VCaP (cell line): ENCODE measurements around the gene KAT8.
"Not testable (repeated sequence)": the region's sequence is repeated elsewhere in the genome, so short reads cannot be mapped to it uniquely, and the experiment has no call there.

ENCODE experiments used
- H3K27ac ChIP-seq: fragments of 450-650 bp; 2 replicates; pipeline ENCODE4 v1.5.1; 2017
- TF ChIP-seq, protein P1 (sequence below): fragments of 450-650 bp; conservative IDR thresholded peaks from 2 replicates; pipeline ENCODE4 v1.5.1; 2017; ENCODE audit warnings: mild to moderate bottlenecking, moderate library complexity

The KAT8 gene

DNA sequence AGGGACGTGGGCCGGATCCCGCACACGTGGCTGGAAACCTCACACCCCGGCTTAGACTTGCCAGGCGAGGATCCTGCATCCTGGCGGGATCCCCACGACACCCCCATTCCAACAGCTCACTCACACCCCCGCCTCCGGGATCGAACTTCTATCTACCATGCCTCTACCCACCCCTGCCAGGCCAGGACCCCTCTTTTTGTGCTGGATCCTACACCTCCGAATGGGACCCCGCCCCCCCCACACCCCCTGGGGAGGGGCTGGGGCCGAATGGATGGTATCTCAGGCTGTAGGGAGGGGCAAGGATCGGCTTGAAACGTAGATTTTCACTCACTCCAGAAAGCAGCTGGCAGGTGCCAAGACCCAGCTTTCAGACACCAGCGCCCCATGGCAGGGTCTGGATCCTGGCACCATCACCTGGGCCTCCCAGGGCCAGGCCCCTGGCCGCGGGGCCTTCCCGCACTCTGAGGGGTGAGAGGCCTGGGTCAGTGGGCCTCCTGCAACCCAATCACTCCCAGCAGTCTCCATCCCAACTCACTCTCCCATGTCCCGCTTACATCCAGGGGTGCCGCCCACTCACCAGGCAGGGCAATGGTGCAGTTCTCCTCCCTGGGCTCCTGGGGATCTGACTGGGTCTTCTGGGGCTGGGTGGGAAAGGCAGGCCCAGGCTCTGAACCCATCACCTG lies 25.7 kb downstream of the KAT8 start:
- H3K27ac ChIP-seq: peak overlapping the region; percentile 73
- TF ChIP-seq, protein P1, sequence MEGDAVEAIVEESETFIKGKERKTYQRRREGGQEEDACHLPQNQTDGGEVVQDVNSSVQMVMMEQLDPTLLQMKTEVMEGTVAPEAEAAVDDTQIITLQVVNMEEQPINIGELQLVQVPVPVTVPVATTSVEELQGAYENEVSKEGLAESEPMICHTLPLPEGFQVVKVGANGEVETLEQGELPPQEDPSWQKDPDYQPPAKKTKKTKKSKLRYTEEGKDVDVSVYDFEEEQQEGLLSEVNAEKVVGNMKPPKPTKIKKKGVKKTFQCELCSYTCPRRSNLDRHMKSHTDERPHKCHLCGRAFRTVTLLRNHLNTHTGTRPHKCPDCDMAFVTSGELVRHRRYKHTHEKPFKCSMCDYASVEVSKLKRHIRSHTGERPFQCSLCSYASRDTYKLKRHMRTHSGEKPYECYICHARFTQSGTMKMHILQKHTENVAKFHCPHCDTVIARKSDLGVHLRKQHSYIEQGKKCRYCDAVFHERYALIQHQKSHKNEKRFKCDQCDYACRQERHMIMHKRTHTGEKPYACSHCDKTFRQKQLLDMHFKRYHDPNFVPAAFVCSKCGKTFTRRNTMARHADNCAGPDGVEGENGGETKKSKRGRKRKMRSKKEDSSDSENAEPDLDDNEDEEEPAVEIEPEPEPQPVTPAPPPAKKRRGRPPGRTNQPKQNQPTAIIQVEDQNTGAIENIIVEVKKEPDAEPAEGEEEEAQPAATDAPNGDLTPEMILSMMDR: no peak

DNA sequence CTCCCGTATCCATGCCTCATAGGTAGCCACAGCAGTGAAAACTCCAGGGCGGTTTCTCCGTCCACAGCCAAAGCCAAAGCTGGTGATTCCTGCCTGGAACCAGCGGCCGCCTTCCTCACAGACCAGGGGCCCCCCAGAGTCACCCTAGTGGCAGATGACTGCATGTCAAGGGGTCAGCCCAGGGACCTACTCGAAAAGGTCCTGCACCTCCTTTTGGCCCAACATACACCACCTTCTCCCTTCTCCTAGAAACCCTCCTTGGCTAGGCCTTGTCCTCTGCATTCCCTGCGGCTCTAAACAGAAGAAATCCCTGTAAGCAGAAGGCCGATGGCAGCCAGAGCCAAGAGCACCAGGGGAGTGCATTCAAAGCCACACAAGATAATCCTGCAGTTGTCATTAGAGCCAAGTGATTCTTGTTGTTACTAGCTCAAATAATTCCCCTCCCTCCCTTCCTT lies 26.3 kb downstream of the KAT8 start:
- H3K27ac ChIP-seq: no peak overlapping the region

DNA sequence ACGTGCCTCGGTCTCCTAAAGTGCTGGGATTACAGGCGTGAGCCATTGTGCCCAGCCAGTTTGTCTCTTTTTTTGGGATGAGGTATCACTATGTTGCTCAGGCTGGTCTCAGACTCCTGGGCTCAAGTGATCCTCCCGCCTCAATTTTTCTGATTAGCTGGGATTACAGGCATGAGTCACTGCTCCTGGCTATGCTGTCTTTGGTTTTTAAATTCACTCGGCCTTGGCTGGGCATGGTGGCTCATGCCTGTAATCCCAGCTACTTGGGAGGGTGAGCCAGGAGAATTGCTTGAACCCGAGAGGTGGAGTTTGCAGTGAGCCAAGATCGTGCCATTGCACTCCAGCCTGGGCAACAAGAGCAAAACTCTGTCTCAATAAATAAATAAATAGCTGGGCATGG lies 27.0 kb downstream of the KAT8 start:
- H3K27ac ChIP-seq: not testable (repeated sequence)

More for the DNA sequence above, 26.3 kb downstream of the KAT8 start:
- TF ChIP-seq, protein P1: no peak

DNA sequence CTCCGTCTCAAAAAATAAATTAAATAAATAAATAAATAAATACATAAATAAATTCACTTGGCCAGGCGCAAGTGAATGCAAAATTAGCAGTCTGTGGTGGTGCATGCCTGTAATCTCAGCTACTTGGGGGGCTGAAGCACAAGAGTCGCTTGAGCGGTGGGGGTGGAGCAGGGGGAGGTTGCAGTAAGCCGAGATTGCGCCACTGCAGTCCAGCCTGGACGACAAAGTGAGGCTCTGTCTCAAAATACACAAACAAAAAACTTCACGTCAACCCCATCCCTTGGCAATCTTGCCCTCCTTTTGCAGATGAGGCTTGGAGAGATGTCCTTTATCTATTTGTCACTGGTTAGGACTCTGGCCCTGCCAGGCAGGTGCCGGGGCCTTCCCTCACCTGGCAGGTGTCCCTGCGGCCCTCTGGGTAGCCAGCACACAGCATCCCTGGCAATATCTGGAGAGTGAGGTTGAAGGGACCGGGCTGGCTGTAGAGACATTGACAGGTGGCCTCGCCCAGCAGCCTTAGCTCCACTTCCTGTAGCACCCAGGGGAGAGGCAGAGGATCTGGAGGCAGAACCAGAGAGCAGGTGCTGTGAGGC lies 28.0 kb downstream of the KAT8 start:
- TF ChIP-seq, protein P1: no peak
- no peak overlapping the region for H3K27ac ChIP-seq

DNA sequence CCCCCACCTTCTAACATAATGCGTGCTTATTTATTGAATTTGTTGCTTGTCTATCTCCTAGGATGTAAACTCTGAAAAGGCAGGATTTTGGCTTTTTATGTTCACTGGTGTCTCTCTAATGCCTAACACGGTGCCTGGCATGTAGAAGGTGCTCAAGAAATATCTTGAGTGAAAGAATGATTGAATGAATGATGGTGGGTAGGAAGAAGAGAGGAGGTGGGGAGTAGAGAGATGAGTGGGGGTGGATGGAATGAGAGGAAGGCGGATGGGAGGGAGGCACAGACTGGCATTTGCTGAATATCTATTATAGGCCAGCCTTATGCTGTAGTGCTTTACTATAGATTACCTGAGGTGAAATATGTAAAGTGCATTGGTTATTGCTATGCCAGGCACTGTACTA lies 30.1 kb downstream of the KAT8 start:
- TF ChIP-seq, protein P1: no peak
- no peak overlapping the region for H3K27ac ChIP-seq

DNA sequence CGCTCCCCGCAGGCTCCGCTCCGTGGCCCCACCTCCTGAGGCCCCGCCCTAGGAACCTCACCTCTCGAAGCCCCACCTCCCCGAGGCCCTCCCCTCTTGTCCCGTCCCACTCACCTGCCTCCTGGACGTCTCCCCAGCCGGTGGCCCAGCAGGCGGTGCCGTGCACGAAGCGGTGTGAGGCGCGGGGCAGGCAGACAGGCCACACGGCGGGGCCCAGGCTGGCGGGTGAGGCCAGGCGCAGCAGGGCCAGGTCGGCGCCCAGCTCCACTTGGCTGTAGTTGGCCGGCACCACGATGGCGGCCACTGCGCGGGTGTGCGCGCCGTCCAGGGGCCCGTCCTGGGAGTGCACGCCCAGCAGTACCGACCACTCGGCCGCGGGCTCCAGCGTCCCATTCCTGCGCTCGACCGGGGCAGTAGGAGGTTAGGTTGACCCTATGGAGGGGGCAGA lies 30.8 kb downstream of the KAT8 start:
- no peak overlapping the region for H3K27ac ChIP-seq

DNA sequence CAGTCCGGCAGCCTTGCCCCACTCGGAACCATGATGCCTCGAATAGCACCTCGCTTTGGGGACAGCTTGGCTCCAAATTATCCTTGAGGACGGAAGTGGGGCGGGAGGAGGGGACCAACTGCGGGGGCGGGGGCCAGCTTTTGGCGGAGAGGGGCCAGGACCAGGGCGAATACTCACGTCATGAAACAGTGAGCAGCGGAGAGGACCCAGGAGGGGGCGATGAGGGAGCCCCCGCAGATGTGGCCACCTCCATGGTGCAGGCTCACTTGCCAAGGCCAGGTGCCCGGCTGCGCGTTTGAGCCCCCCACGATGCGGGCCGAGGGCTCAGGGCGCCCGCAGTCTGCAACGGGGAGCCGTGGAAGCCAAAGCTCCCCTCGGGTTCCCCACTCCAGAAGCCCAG lies 31.4 kb downstream of the KAT8 start:
- TF ChIP-seq, protein P1: no peak
- H3K27ac ChIP-seq: no peak overlapping the region

More for the DNA sequence above, 30.8 kb downstream of the KAT8 start:
- TF ChIP-seq, protein P1: no peak

DNA sequence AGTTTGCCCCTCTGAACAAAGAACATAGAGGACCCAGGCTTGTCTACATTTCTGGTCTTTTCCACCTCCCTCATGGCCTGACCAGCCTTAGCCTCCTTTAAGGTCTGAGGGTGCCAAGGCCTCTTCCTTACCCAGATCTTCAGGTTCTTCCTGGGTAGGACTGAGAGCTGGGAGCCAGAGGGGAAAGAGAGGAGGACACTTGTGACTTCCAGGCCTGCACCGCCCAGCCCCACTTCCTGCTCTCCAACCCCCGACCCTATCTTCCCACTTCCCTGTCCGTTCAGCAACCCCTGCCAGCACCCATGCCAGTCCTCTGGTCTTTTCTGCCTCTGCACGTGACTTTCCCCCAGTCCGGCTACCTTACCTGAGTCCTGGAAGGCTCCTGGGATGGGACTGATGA lies 31.9 kb downstream of the KAT8 start:
- no peak overlapping the region for H3K27ac ChIP-seq
- TF ChIP-seq, protein P1: no peak
